SK-N-MC (cell line): ENCODE measurements around the gene VEZT.

Experiments
- DNase-seq: peaks from one replicate; pipeline ENCODE4 v3.0.0-alpha.2; 2011; ENCODE audit warnings: low read depth, low spot score
- H3K27ac ChIP-seq: fragments of 200-600 bp; sonication (generic); 2 replicates; pipeline ENCODE4 v1.5.1; 2016; ENCODE audit warnings: mixed run types
- H3K36me3 ChIP-seq: fragments of 200-600 bp; sonication (generic); 2 replicates; pipeline ENCODE4 v1.6.1; 2017; ENCODE audit warnings: antibody characterized with exemption, low read length, mixed read lengths; ENCODE audit not compliant: insufficient read depth
- H3K4me3 ChIP-seq: fragments of 200-600 bp; sonication (generic); 2 replicates; pipeline ENCODE4 v1.5.1; 2016
- H3K9ac ChIP-seq: fragments of 200-600 bp; sonication (generic); 2 replicates; pipeline ENCODE4 v1.8.0; 2017; ENCODE audit warnings: mixed run types, mixed read lengths; ENCODE audit not compliant: insufficient read length
- H3K9me3 ChIP-seq: fragments of 200-600 bp; sonication (generic); 2 replicates; pipeline ENCODE4 v1.6.1; 2017; ENCODE audit warnings: low read depth, mild to moderate bottlenecking, antibody characterized with exemption, low read length, moderate library complexity, mixed read lengths
- EZH2 ChIP-seq: fragments of 200-600 bp; sonication (generic); IDR thresholded peaks from one replicate; pipeline ENCODE4 v1.6.1; 2017; ENCODE audit warnings: antibody characterized with exemption
- FOXP2 ChIP-seq: optimal IDR thresholded peaks from 2 replicates; pipeline ENCODE3; 2011; ENCODE audit warnings: mild to moderate bottlenecking, moderate library complexity; ENCODE audit not compliant: insufficient read depth; ENCODE audit errors: extremely low read length, control extremely low read depth
- POLR2AphosphoS5 ChIP-seq: IDR thresholded peaks from 2 replicates; pipeline ENCODE4 v1.6.1; 2012; ENCODE audit warnings: mild to moderate bottlenecking, low read depth, low read length, borderline replicate concordance

VEZT gene

GRCh38 chr12:95265765-95266164, 48.2 kb downstream of the VEZT start:
- TF ChIP-seq EZH2 (no peak), POLR2AphosphoS5 (no peak), FOXP2 (no peak)
- peaks cover 67% of the 10 kb centered on the region for H3K36me3 ChIP-seq
- no peaks in the 10 kb centered on the region for H3K9me3 ChIP-seq
- H3K27ac ChIP-seq, result no peak overlapping the region
- no peak overlapping the region for H3K9ac ChIP-seq
- DNase-seq, result no peak
- no peak overlapping the region for H3K4me3 ChIP-seq

GRCh38 chr12:95266254-95266653, 48.6 kb downstream of the VEZT start:
- Histone ChIP-seq H3K9me3 (no peaks in the 10 kb centered on the region), H3K9ac (no peak overlapping the region), H3K4me3 (no peak overlapping the region), H3K27ac (no peak overlapping the region), H3K36me3 (peaks cover 70% of the 10 kb centered on the region)
- TF ChIP-seq EZH2 (no peak), POLR2AphosphoS5 (no peak), FOXP2 (no peak)
- DNase-seq, result no peak

- Histone ChIP-seq H3K27ac (no peak overlapping the region), H3K9ac (no peak overlapping the region), H3K9me3 (no peaks in the 10 kb centered on the region), H3K4me3 (no peak overlapping the region), H3K36me3 (peaks cover 74% of the 10 kb centered on the region)
- DNase-seq, result no peak
- TF ChIP-seq POLR2AphosphoS5, result no peak
- TF ChIP-seq FOXP2, result no peak
- no peak for TF ChIP-seq EZH2
These were observed 52.3 kb downstream of the VEZT start for GRCh38 chr12:95269892-95270291.

- Histone ChIP-seq H3K36me3 (peaks cover 76% of the 10 kb centered on the region), H3K9me3 (no peaks in the 10 kb centered on the region), H3K4me3 (no peak overlapping the region), H3K27ac (no peak overlapping the region), H3K9ac (no peak overlapping the region)
- DNase-seq, result no peak
- no peak for TF ChIP-seq EZH2
- TF ChIP-seq FOXP2, result no peak
- TF ChIP-seq POLR2AphosphoS5, result no peak
These were observed 53.9 kb downstream of the VEZT start for GRCh38 chr12:95271465-95271864.

GRCh38 chr12:95277139-95277538, 59.5 kb downstream of the VEZT start:
- TF ChIP-seq EZH2, result no peak
- no peak for TF ChIP-seq POLR2AphosphoS5
- no peak for TF ChIP-seq FOXP2
- Histone ChIP-seq H3K9ac (no peak overlapping the region), H3K36me3 (peaks cover 71% of the 10 kb centered on the region), H3K4me3 (no peak overlapping the region), H3K9me3 (no peaks in the 10 kb centered on the region), H3K27ac (no peak overlapping the region)
- DNase-seq, result no peak

- H3K27ac ChIP-seq, result no peak overlapping the region
- no peaks in the 10 kb centered on the region for H3K9me3 ChIP-seq
- H3K36me3 ChIP-seq, result peaks cover 74% of the 10 kb centered on the region
- TF ChIP-seq FOXP2 (no peak), POLR2AphosphoS5 (no peak), EZH2 (no peak)
- no peak for DNase-seq
- no peak overlapping the region for H3K9ac ChIP-seq
- H3K4me3 ChIP-seq, result no peak overlapping the region
These were observed 62.2 kb downstream of the VEZT start for GRCh38 chr12:95279856-95280255.

- TF ChIP-seq EZH2 (no peak), FOXP2 (no peak), POLR2AphosphoS5 (no peak)
- H3K36me3 ChIP-seq, result peaks cover 63% of the 10 kb centered on the region
- no peaks in the 10 kb centered on the region for H3K9me3 ChIP-seq
- no peak overlapping the region for H3K27ac ChIP-seq
- no peak overlapping the region for H3K4me3 ChIP-seq
- DNase-seq, result no peak
- no peak overlapping the region for H3K9ac ChIP-seq
These were observed 64.7 kb downstream of the VEZT start for GRCh38 chr12:95282266-95282665.

GRCh38 chr12:95283371-95283770, 65.8 kb downstream of the VEZT start:
- peaks cover 65% of the 10 kb centered on the region for H3K36me3 ChIP-seq
- no peak overlapping the region for H3K9ac ChIP-seq
- no peak overlapping the region for H3K4me3 ChIP-seq
- DNase-seq, result no peak
- no peak for TF ChIP-seq FOXP2
- TF ChIP-seq POLR2AphosphoS5, result no peak
- no peak for TF ChIP-seq EZH2
- H3K27ac ChIP-seq, result no peak overlapping the region
- H3K9me3 ChIP-seq, result no peaks in the 10 kb centered on the region

GRCh38 chr12:95286713-95287112, 69.1 kb downstream of the VEZT start:
- Histone ChIP-seq H3K9me3 (no peaks in the 10 kb centered on the region), H3K36me3 (peaks cover 66% of the 10 kb centered on the region), H3K9ac (no peak overlapping the region), H3K4me3 (no peak overlapping the region), H3K27ac (no peak overlapping the region)
- DNase-seq, result no peak
- no peak for TF ChIP-seq EZH2
